A549 (cell line): ENCODE data around the gene GPC1. TPM values are rescaled to one million over a fixed set of nuclear protein-coding genes. Genes with fewer than 3 reads are reported as not detected.

Experiments used
- ATAC-seq, 2 experiments: fragments of 200-7000 bp in 1 of 2; fragments of >200 bp in 1 of 2; cut with Nextera tagmentation in 1 of 2; cut with Tn5 transposase in 1 of 2; 3 replicates each; pipeline versions ENCODE4 v1.8.0 to v1.9.1; 2018 to 2020; ENCODE audit warnings: mild to moderate bottlenecking in 1 of 2, moderate library complexity in 1 of 2
- CTCF ChIA-PET: fragments of 300-600 bp; sonication (Branson Sonifier 250); formaldehyde crosslinking; extraction: SDS; loops from one replicate; lab custom pipeline; 2021; ENCODE audit warnings: antibody characterized with exemption, inconsistent platforms; lab: Yijun Ruan, JAX
- POLR2A ChIA-PET: fragments of 350-600 bp; formaldehyde crosslinking; extraction: SDS; loops from one replicate; lab custom pipeline; 2021; ENCODE audit warnings: antibody characterized with exemption, inconsistent platforms; lab: Yijun Ruan, JAX
- DNase-seq, 2 experiments: peaks; one replicate each; pipeline versions ENCODE4 v3.0.0 to v3.0.0-alpha.2; 2011 to 2016; ENCODE audit warnings: low read depth in 1 of 2, low spot score in 1 of 2
- FAIRE-seq: peaks from 2 replicates; lab custom pipeline; 2011; peaks lifted over from hg19 to GRCh38; lab: Jason Lieb, UNC
- H3K27ac ChIP-seq, 2 experiments: fragments of >200 bp; sonication (Bioruptor Twin); formaldehyde crosslinking; 3 replicates each; pipeline ENCODE4 v1.5.1; 2016 to 2017
- H3K4me1 ChIP-seq: fragments of >200 bp; sonication (Bioruptor Twin); formaldehyde crosslinking; 3 replicates; pipeline ENCODE4 v1.6.1; 2016
- H3K4me2 ChIP-seq: fragments of >200 bp; sonication (Bioruptor Twin); formaldehyde crosslinking; 3 replicates; pipeline ENCODE4 v1.6.1; 2016
- H3K4me3 ChIP-seq: fragments of >200 bp; sonication (Bioruptor Twin); formaldehyde crosslinking; 3 replicates; pipeline ENCODE4 v1.5.1; 2016
- H3K9me3 ChIP-seq: fragments of >200 bp; sonication (Bioruptor Twin); formaldehyde crosslinking; 3 replicates; pipeline ENCODE4 v1.6.1; 2016
- CBX2 ChIP-seq: fragments of 200-600 bp; sonication (generic); IDR thresholded peaks from 2 replicates; pipeline ENCODE4 v1.6.1; 2016; ENCODE audit warnings: low read depth, mild to moderate bottlenecking, borderline replicate concordance
- CEBPB ChIP-seq, 2 experiments: fragments of >200 bp in 1 of 2; sonication (Bioruptor Twin) in 1 of 2; formaldehyde crosslinking in 1 of 2; IDR thresholded peaks; 2 replicates each; pipeline ENCODE4 v1.6.1; 2012 to 2016
- CHD4 ChIP-seq: fragments of 200-600 bp; sonication (generic); IDR thresholded peaks from 2 replicates; pipeline ENCODE4 v1.6.1; 2016; ENCODE audit warnings: antibody characterized with exemption, mild to moderate bottlenecking, borderline replicate concordance
- EHF ChIP-seq: fragments of 250-450 bp; sonication (Bioruptor Pico); IDR thresholded peaks from 2 replicates; pipeline ENCODE4 v1.5.0; 2020; ENCODE audit warnings: mild to moderate bottlenecking
- EP300 ChIP-seq, 2 experiments: fragments of >200 bp; sonication (Bioruptor Twin); formaldehyde crosslinking; IDR thresholded peaks; 2 replicates in 1 of 2; 3 replicates in 1 of 2; pipeline ENCODE4 v1.6.1; 2016 to 2017
- FOSB ChIP-seq: fragments of 250-450 bp; sonication (Bioruptor Pico); IDR thresholded peaks from 2 replicates; pipeline ENCODE4 v1.5.0; 2020; ENCODE audit warnings: mild to moderate bottlenecking, moderate library complexity
- HOXA7 ChIP-seq: fragments of 250-450 bp; sonication (Bioruptor Pico); IDR thresholded peaks from 2 replicates; pipeline ENCODE4 v1.5.0; 2020; ENCODE audit warnings: mild to moderate bottlenecking, moderate library complexity
- HOXB5 ChIP-seq: fragments of 250-450 bp; sonication (Bioruptor Pico); IDR thresholded peaks from 2 replicates; pipeline ENCODE4 v1.5.0; 2020; ENCODE audit warnings: mild to moderate bottlenecking, moderate library complexity
- JUNB ChIP-seq: fragments of >200 bp; sonication (Bioruptor Twin); formaldehyde crosslinking; IDR thresholded peaks from 2 replicates; pipeline ENCODE4 v1.6.1; 2016
- KDM1A ChIP-seq: fragments of 200-600 bp; sonication (generic); IDR thresholded peaks from 2 replicates; pipeline ENCODE4 v1.6.1; 2016; ENCODE audit warnings: low read depth, mild to moderate bottlenecking
- MAFK ChIP-seq: fragments of 450-650 bp; IDR thresholded peaks from 2 replicates; pipeline ENCODE4 v1.6.1; 2014; ENCODE audit not compliant: partially characterized antibody
- MAZ ChIP-seq: fragments of 150-350 bp; IDR thresholded peaks from 2 replicates; pipeline ENCODE4 v1.6.1; 2014; ENCODE audit warnings: antibody characterized with exemption, low read depth, low read length, borderline replicate concordance
- NFE2L2 ChIP-seq: fragments of 150-350 bp; conservative IDR thresholded peaks from 2 replicates; pipeline ENCODE4 v1.6.1; 2014; ENCODE audit warnings: low read length
- POLR2A ChIP-seq: IDR thresholded peaks from 2 replicates; pipeline ENCODE4 v1.6.1; 2012; ENCODE audit warnings: mild to moderate bottlenecking, low read length
- RCOR1 ChIP-seq: fragments of 150-350 bp; IDR thresholded peaks from 2 replicates; pipeline ENCODE4 v1.6.1; 2014; ENCODE audit warnings: antibody characterized with exemption, low read length, low read depth
- SMC3 ChIP-seq: fragments of >200 bp; sonication (Bioruptor Twin); formaldehyde crosslinking; IDR thresholded peaks from 3 replicates; pipeline ENCODE4 v1.6.1; 2018; ENCODE audit warnings: inconsistent platforms
- TFCP2L1 ChIP-seq: fragments of 250-450 bp; sonication (Bioruptor Pico); IDR thresholded peaks from 2 replicates; pipeline ENCODE4 v1.5.0; 2021; ENCODE audit warnings: mild to moderate bottlenecking
- TP53 ChIP-seq: fragments of 250-450 bp; sonication (Bioruptor Pico); IDR thresholded peaks from 2 replicates; pipeline ENCODE4 v1.5.0; 2021; ENCODE audit warnings: mild to moderate bottlenecking, moderate library complexity
- ZFP36 ChIP-seq: fragments of 450-650 bp; IDR thresholded peaks from 2 replicates; pipeline ENCODE4 v1.6.1; 2014; ENCODE audit warnings: borderline replicate concordance; ENCODE audit not compliant: partially characterized antibody
- ZNF302 ChIP-seq: fragments of 250-450 bp; sonication (Bioruptor Pico); IDR thresholded peaks from 2 replicates; pipeline ENCODE4 v1.9.0; 2021; ENCODE audit warnings: inconsistent platforms, mild to moderate bottlenecking, moderate library complexity
- ZSCAN20 ChIP-seq: fragments of 250-450 bp; sonication (Bioruptor Pico); IDR thresholded peaks from 2 replicates; pipeline ENCODE4 v1.8.0; 2022; ENCODE audit warnings: mild to moderate bottlenecking, moderate library complexity
- WGBS: methylation state at CpG from one replicate; pipeline ENCODE4 v1.1.6; 2017; ENCODE audit errors: missing lambda C conversion rate; 5-methylcytosine and 5-hydroxymethylcytosine counted together
- polyA plus RNA-seq, 4 experiments: library from polyadenylated mRNA; depleted of rRNA in 3 of 4; stranded (reverse); fragments of >200 nt; fragmentation: RNase III in 1 of 4; extraction: RNeasy Plus Mini Kit Qiagen cat#74134 plus additional on column Dnase treatment in 1 of 4; gene quantifications; 2 replicates in 3 of 4; 3 replicates in 1 of 4; pipeline ENCODE4 v1.2.3, GENCODE V29; 2011 to 2017
- TF ChIP-seq, protein P1 (sequence below): fragments of 250-450 bp; sonication (Bioruptor Pico); IDR thresholded peaks from 2 replicates; pipeline ENCODE4 v1.5.0; 2020; ENCODE audit warnings: low read depth, mild to moderate bottlenecking, moderate library complexity
- TF ChIP-seq, protein P2 (sequence below): fragments of 200-600 bp; sonication (generic); IDR thresholded peaks from 2 replicates; pipeline ENCODE4 v1.6.1; 2016; ENCODE audit warnings: antibody characterized with exemption, mild to moderate bottlenecking, moderate library complexity
- TF ChIP-seq, protein P3 (sequence below): fragments of 450-650 bp; IDR thresholded peaks from 2 replicates; pipeline ENCODE4 v1.6.1; 2014; ENCODE audit warnings: antibody characterized with exemption
- TF ChIP-seq, protein P4 (sequence below): fragments of 250-450 bp; sonication (Bioruptor Pico); IDR thresholded peaks from 2 replicates; pipeline ENCODE4 v1.5.0; 2021; ENCODE audit warnings: mild to moderate bottlenecking, moderate library complexity, borderline replicate concordance
- TF ChIP-seq, protein P5 (sequence below): fragments of 150-350 bp; IDR thresholded peaks from 2 replicates; pipeline ENCODE4 v1.6.1; 2014; ENCODE audit warnings: low read depth, mild to moderate bottlenecking, low read length

GPC1 gene
- polyA plus RNA-seq, 2 of the 4 experiments (the other 2 are of a cell fraction): 19.8 to 97.7 TPM

DNA sequence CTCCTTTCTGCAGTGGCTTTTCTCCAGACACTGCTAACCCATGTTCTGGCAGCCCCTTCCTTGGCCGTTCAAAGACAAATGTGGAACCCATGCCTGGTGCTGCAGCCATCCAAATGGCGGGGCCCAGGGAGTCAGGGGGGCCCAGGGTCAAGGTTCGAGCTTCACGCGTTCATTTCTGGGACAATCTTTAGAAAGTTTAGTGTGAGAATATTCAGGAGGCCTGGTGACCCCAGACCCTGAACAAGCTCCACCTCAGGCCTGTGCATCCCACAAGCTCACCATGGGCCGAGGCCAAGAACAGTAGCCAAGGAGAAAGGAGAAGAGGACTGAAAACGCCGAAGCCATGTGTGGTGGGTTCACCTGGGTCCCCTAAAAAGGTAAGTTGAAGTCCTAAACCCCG lies 67.9 kb downstream of the GPC1 start:
- no peak overlapping the region for H3K4me3 ChIP-seq
- no peak for TF ChIP-seq ZSCAN20 (CRISPR knock-in tag)
- TF ChIP-seq TFCP2L1 (CRISPR knock-in tag): no peak
- no peak for TF ChIP-seq RCOR1
- no peak for TF ChIP-seq MAZ
- TF ChIP-seq TP53 (CRISPR knock-in tag): no peak
- TF ChIP-seq, all 56 proteins: peak for 0
- ChIA-PET CTCF (interaction anchor here (1.6 to 2.2 kb wide), 2 partner anchors 9 to 11 kb away, joined by 6 read pairs; no protein-coding TSS in a partner anchor), POLR2A (no interaction called here)
- no peak overlapping the region for H3K4me2 ChIP-seq
- no peak for ATAC-seq
- no peak for DNase-seq
- H3K9me3 ChIP-seq: no peaks in the 10 kb centered on the region
- FAIRE-seq: no peak
- H3K4me1 ChIP-seq: no peaks in the 10 kb centered on the region
- no peak overlapping the region for H3K27ac ChIP-seq
- WGBS: 91% methylated on average over 8 of the region's 9 CpGs

DNA sequence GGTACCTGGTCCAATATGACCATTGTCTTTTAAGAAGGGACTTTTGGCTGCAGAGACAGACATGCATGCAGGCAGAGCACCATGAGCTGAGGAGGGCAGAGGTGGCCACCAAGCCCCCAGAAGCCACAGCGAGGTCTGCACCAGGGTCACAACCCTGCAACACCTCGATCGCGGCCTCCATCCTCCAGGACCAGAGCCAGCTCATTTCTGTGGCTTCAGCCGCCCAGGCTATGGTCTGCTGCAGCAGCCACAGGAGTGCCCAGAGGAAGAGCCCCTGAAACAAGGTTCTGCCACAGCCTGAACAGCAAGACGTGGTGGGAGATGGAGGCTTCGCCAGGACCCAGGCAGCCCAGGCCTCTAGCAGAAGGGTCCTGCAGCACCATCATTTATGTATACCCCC lies 68.4 kb downstream of the GPC1 start:
- Histone ChIP-seq H3K4me3 (no peak overlapping the region), H3K4me2 (no peak overlapping the region), H3K27ac (no peak overlapping the region), H3K9me3 (no peaks in the 10 kb centered on the region), H3K4me1 (no peaks in the 10 kb centered on the region)
- TF ChIP-seq HOXA7: no peak
- TF ChIP-seq, protein P1, sequence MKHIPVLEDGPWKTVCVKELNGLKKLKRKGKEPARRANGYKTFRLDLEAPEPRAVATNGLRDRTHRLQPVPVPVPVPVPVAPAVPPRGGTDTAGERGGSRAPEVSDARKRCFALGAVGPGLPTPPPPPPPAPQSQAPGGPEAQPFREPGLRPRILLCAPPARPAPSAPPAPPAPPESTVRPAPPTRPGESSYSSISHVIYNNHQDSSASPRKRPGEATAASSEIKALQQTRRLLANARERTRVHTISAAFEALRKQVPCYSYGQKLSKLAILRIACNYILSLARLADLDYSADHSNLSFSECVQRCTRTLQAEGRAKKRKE (CRISPR knock-in tag): no peak
- TF ChIP-seq, protein P2, sequence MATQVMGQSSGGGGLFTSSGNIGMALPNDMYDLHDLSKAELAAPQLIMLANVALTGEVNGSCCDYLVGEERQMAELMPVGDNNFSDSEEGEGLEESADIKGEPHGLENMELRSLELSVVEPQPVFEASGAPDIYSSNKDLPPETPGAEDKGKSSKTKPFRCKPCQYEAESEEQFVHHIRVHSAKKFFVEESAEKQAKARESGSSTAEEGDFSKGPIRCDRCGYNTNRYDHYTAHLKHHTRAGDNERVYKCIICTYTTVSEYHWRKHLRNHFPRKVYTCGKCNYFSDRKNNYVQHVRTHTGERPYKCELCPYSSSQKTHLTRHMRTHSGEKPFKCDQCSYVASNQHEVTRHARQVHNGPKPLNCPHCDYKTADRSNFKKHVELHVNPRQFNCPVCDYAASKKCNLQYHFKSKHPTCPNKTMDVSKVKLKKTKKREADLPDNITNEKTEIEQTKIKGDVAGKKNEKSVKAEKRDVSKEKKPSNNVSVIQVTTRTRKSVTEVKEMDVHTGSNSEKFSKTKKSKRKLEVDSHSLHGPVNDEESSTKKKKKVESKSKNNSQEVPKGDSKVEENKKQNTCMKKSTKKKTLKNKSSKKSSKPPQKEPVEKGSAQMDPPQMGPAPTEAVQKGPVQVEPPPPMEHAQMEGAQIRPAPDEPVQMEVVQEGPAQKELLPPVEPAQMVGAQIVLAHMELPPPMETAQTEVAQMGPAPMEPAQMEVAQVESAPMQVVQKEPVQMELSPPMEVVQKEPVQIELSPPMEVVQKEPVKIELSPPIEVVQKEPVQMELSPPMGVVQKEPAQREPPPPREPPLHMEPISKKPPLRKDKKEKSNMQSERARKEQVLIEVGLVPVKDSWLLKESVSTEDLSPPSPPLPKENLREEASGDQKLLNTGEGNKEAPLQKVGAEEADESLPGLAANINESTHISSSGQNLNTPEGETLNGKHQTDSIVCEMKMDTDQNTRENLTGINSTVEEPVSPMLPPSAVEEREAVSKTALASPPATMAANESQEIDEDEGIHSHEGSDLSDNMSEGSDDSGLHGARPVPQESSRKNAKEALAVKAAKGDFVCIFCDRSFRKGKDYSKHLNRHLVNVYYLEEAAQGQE: no peak
- TF ChIP-seq, protein P3, sequence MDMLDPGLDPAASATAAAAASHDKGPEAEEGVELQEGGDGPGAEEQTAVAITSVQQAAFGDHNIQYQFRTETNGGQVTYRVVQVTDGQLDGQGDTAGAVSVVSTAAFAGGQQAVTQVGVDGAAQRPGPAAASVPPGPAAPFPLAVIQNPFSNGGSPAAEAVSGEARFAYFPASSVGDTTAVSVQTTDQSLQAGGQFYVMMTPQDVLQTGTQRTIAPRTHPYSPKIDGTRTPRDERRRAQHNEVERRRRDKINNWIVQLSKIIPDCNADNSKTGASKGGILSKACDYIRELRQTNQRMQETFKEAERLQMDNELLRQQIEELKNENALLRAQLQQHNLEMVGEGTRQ: no peak
- no peak for TF ChIP-seq POLR2A
- TF ChIP-seq KDM1A: no peak
- no peak for TF ChIP-seq JUNB
- no peak for TF ChIP-seq SMC3
- TF ChIP-seq NFE2L2: no peak
- TF ChIP-seq CEBPB (IDR thresholded peaks at IDR 0.05): no peak
- no peak for TF ChIP-seq ZFP36
- TF ChIP-seq HOXB5: no peak
- no peak for TF ChIP-seq MAFK
- no peak for TF ChIP-seq TFCP2L1 (CRISPR knock-in tag)
- TF ChIP-seq CBX2: no peak
- 94% methylated on average over 7 of the region's 7 CpGs for WGBS
- DNase-seq: no peak
- CTCF ChIA-PET: interaction anchor here (1.6 to 2.2 kb wide), 2 partner anchors 8 to 10 kb away, joined by 6 read pairs; no protein-coding TSS in a partner anchor
- no peak for ATAC-seq
- FAIRE-seq: no peak
- POLR2A ChIA-PET: no interaction called here

DNA sequence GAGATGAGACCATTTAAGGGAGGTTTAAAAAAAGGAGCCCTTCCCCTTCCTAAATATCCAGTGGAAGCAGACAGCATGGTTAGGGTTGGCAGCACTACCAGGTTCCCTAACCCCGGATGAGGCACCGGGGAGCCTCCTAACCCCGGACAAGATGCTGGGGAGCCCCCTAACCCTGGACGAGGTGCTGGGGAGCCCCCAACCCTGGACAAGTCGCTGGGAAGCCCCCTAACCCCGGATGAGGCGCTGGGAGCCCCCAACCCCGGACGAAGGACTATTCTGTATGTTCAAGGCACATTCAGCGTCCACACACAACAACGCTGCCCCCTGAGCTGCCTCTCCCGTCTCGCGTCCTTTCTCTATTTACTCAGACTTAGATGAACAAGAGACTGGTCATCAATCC lies 70.4 kb downstream of the GPC1 start:
- no peak overlapping the region for H3K4me2 ChIP-seq
- no peak for DNase-seq
- FAIRE-seq: no peak
- no peaks in the 10 kb centered on the region for H3K9me3 ChIP-seq
- ChIA-PET POLR2A (no interaction called here), CTCF (interaction anchor here (1.3 kb wide), 1 partner anchor 23 kb away, joined by 3 read pairs; no protein-coding TSS in a partner anchor)
- 86% methylated on average over 14 of the region's 14 CpGs for WGBS
- no peak overlapping the region for H3K4me3 ChIP-seq
- ATAC-seq: no peak
- H3K27ac ChIP-seq: no peak overlapping the region
- H3K4me1 ChIP-seq: no peaks in the 10 kb centered on the region
- TF ChIP-seq HOXB5 (no peak), FOSB (CRISPR knock-in tag) (no peak), EP300 (IDR thresholded peaks at IDR 0.05) (no peak), MAZ (no peak), EHF (CRISPR knock-in tag) (no peak), TFCP2L1 (CRISPR knock-in tag) (no peak), ZNF302 (CRISPR knock-in tag) (no peak), CHD4 (no peak)
- TF ChIP-seq, protein P1 (CRISPR knock-in tag): no peak
- TF ChIP-seq, protein P4, sequence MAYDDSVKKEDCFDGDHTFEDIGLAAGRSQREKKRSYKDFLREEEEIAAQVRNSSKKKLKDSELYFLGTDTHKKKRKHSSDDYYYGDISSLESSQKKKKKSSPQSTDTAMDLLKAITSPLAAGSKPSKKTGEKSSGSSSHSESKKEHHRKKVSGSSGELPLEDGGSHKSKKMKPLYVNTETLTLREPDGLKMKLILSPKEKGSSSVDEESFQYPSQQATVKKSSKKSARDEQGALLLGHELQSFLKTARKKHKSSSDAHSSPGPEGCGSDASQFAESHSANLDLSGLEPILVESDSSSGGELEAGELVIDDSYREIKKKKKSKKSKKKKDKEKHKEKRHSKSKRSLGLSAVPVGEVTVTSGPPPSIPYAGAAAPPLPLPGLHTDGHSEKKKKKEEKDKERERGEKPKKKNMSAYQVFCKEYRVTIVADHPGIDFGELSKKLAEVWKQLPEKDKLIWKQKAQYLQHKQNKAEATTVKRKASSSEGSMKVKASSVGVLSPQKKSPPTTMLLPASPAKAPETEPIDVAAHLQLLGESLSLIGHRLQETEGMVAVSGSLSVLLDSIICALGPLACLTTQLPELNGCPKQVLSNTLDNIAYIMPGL: no peak
- TF ChIP-seq, protein P5, sequence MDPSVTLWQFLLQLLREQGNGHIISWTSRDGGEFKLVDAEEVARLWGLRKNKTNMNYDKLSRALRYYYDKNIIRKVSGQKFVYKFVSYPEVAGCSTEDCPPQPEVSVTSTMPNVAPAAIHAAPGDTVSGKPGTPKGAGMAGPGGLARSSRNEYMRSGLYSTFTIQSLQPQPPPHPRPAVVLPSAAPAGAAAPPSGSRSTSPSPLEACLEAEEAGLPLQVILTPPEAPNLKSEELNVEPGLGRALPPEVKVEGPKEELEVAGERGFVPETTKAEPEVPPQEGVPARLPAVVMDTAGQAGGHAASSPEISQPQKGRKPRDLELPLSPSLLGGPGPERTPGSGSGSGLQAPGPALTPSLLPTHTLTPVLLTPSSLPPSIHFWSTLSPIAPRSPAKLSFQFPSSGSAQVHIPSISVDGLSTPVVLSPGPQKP: no peak
